ENCODE data around the gene DRGX.

- TF ChIP-seq EP300 (IDR thresholded peaks at IDR 0.05) (no peak), CTCF (IDR thresholded peaks at IDR 0.05) (no peak), POLR2A (IDR thresholded peaks at IDR 0.05) (no peak), POLR2AphosphoS5 (IDR thresholded peaks at IDR 0.05) (no peak)
Observed at GRCh38 chr10:49365675-49366415, 30.0 kb downstream of the DRGX start.
